Body of pancreas (tissue), 4 donors: ENCODE data around the gene SAC3D1. TPM values are rescaled to one million over a fixed set of nuclear protein-coding genes. Genes with fewer than 3 reads are reported as not detected.

Experiments used
- ATAC-seq: fragments of 150-250 bp; one replicate; pipeline ENCODE4 v1.9.1; 2016
- DNase-seq, 4 donors: peaks; one replicate each; pipeline ENCODE4 v3.0.0-alpha.2; 2019
- H3K27ac ChIP-seq, 4 donors: fragments of 200-600 bp; sonication (generic); 1 replicate in 3 of 4; 2 replicates in 1 of 4; pipeline versions ENCODE4 v1.5.1 to v1.6.1; 2016 to 2019; ENCODE audit warnings: mild to moderate bottlenecking in 1 of 4, mixed read lengths in 1 of 4, moderate library complexity in 1 of 4
- H3K27me3 ChIP-seq, 2 donors: fragments of 200-600 bp; sonication (generic); one replicate each; pipeline ENCODE4 v1.6.0; 2016; ENCODE audit warnings: mild to moderate bottlenecking in 1 of 2
- H3K36me3 ChIP-seq, 2 donors: fragments of 200-600 bp; sonication (generic); replicated peaks in 1 of 2; 2 replicates each; pipeline ENCODE4 v1.5.1; 2016; ENCODE audit warnings: low read depth in 2 of 2; ENCODE audit not compliant: insufficient read depth in 1 of 2
- H3K4me1 ChIP-seq: fragments of 200-600 bp; sonication (generic); one replicate; pipeline ENCODE4 v1.6.0; 2016
- H3K4me3 ChIP-seq, 2 donors: fragments of 200-600 bp; sonication (generic); 1 replicate in 1 of 2; 2 replicates in 1 of 2; pipeline ENCODE4 v1.5.1; 2016 to 2019
- H3K9me3 ChIP-seq, 3 donors: fragments of 200-600 bp; sonication (generic); 1 replicate in 2 of 3; 2 replicates in 1 of 3; pipeline ENCODE4 v1.5.1; 2016
- POLR2A ChIP-seq, 3 donors: fragments of 450-650 bp; IDR thresholded peaks; one replicate each; pipeline ENCODE4 v1.6.1; 2016; ENCODE audit warnings: antibody characterized with exemption in 3 of 3, mild to moderate bottlenecking in 2 of 3
- whole genome bisulfite sequencing, 2 donors: methylation state at CpG; one replicate each; pipeline ENCODE4 v1.1.5; 2017; 5-methylcytosine and 5-hydroxymethylcytosine counted together
- intact Hi-C: fragments of 100-400 bp; cut with DNase I; formaldehyde crosslinking; loops from one replicate; pipeline ENCODE4 v1.15.1; 2023
- total RNA-seq, 2 donors: library from RNA; depleted of rRNA; stranded (reverse); fragments of >200 nt; gene quantifications; one replicate each; pipeline ENCODE4 v1.1.0, GENCODE V29; 2016
- TF ChIP-seq, protein P1 (sequence below), 7 experiments: fragments of 450-650 bp in 4 of 7; fragments of 200-600 bp in 3 of 7; sonication (generic) in 3 of 7; IDR thresholded peaks; one replicate each; pipeline ENCODE4 v1.5.1; 2016 to 2019; ENCODE audit warnings: antibody characterized with exemption in 7 of 7

The SAC3D1 gene
- total RNA-seq, 2 donors from 2014 or later = 5.4 to 30.3 TPM

DNA sequence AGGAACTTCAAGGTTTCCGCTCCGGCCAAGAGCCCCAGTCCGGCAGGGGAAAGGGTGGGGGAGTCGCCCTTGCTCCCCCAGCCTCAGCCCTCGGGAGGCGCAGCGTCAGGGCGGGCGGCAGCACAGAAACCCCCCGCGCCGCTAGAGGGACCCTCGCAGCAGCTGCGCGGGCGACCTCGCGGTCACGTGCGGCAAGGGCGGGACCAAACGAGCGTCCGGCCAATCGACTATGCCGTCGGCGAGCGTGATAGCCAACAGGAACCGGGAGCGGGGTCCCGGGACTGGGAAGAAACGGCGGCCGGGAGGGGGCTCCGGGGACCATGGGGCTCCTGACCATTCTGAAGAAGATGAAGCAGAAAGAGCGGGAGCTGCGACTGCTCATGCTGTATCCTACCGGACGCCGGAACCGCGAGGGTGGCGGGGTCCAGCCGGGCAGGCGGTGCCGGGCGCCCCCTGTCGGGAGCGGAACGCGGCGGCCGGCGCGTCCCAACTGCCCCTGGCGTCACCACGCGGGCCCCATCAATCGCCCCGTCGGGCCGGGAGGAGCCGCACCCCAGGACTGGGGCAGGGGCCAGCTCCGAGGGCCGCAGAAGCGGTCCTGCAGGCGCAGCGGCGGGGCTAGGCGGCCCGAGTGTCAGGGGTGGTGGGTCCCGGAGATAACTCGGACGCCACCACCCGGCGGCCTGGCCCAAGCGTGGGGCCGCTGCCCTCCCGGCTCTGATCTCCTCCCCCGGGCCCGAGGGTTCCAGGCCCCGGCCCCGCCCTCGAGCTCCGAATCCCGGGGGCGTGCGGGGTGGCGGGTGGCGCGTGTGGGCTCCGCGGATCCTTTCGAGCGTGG lies 26.9 kb upstream of the SAC3D1 start, which contains the start of gene ARL2:
Gene ARL2, plus strand, starts transcription at position 273 of the 838 bp plus-strand sequence. Its CDS starts 48 bp downstream, at position 321.
- no peaks in the 10 kb centered on the region for H3K27me3 ChIP-seq
- peak within 1 kb of the TSS; percentile 64 to 66 for H3K4me3 ChIP-seq
- no peaks in the 10 kb centered on the region for H3K9me3 ChIP-seq
- H3K36me3 ChIP-seq = peaks cover 0 to 2% of the 10 kb centered on the region in 2 donors
- ATAC-seq = peak; percentile 87
- intact Hi-C loops = no loop called here
- peak in 2 of 3 donors; percentile 51 to 59 for TF ChIP-seq POLR2A (IDR thresholded peaks at IDR 0.05)
- TF ChIP-seq, protein P1, sequence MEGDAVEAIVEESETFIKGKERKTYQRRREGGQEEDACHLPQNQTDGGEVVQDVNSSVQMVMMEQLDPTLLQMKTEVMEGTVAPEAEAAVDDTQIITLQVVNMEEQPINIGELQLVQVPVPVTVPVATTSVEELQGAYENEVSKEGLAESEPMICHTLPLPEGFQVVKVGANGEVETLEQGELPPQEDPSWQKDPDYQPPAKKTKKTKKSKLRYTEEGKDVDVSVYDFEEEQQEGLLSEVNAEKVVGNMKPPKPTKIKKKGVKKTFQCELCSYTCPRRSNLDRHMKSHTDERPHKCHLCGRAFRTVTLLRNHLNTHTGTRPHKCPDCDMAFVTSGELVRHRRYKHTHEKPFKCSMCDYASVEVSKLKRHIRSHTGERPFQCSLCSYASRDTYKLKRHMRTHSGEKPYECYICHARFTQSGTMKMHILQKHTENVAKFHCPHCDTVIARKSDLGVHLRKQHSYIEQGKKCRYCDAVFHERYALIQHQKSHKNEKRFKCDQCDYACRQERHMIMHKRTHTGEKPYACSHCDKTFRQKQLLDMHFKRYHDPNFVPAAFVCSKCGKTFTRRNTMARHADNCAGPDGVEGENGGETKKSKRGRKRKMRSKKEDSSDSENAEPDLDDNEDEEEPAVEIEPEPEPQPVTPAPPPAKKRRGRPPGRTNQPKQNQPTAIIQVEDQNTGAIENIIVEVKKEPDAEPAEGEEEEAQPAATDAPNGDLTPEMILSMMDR (IDR thresholded peaks at IDR 0.05) = peak; percentile 72 to 93 (median 92)
- WGBS, 2 donors = 0% methylated on average over 95 of the region's 96 CpGs; no CpG with 5 or more reads in 1 of the 2 donors
- DNase-seq = peak; percentile 85 to 91 (median 90)
- peak within 1 kb of the TSS; percentile 95 to 98 (median 95) for H3K27ac ChIP-seq
- peaks cover 22% of the 10 kb centered on the region for H3K4me1 ChIP-seq

DNA sequence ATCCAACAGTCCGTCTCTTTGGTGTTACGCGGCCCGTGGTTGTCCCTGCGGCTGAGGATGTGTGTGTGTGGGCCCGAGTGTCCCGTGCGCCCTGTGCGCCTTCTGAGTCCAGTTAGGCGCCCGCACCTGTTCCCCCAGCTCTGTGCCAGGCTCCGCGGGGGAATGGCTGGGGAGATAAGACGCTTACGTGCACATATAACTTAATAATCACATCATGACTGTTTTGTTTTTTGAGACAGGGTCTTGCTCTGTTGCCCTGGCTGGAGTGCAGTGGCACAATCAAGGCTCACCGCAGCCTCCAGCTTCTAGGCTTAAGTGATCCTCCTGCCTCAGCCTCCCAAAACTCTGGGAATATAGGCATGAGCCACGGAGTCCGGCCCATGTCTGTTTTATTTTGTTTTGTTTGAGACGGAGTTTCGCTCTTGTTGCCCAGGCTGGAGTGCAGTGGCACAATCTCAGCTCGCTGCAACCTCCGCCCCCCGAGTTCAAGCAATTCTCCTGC lies 26.2 kb upstream of the SAC3D1 start:
- H3K4me1 ChIP-seq = peaks cover 22% of the 10 kb centered on the region
- DNase-seq (peak in 1 of 4 donors; percentile 34), ATAC-seq (peak; percentile 2)
- no peak for TF ChIP-seq POLR2A (IDR thresholded peaks at IDR 0.05)
- TF ChIP-seq, protein P1 (IDR thresholded peaks at IDR 0.05) = no peak
- H3K27ac ChIP-seq = peak overlapping the region; percentile 95 to 98 (median 95)
- 31 to 32% methylated on average over 13 to 23 of the region's 23 CpGs for WGBS, 2 donors
- intact Hi-C loops = no loop called here
- H3K36me3 ChIP-seq = peaks cover 0 to 2% of the 10 kb centered on the region in 2 donors
- no peaks in the 10 kb centered on the region for H3K9me3 ChIP-seq
- H3K4me3 ChIP-seq = peak overlapping the region; percentile 64 to 66
- H3K27me3 ChIP-seq = no peaks in the 10 kb centered on the region

DNA sequence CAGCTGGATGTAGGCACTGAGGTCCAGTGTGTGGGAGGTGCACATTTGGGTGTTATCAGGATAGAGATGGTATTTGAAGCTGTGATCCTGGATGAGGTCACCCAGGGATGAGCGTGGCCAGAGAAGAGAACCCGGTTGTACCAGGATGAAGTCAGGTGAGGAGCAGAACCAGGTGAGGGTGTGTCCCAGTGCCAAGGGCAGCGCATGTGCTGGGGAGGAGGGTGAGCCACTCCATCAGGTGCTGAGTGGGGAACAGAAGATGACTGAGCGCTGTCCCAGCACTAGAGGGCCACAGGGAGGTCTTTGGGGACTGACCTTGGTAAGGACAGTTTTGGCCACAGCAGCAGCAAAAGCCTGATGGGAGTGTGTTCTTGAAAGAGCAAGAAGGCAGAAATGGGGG lies 24.3 kb upstream of the SAC3D1 start:
- WGBS, 2 donors = 86 to 91% methylated on average over 4 of the region's 4 CpGs
- no peak for ATAC-seq
- Histone ChIP-seq H3K27me3 (no peaks in the 10 kb centered on the region), H3K9me3 (no peaks in the 10 kb centered on the region), H3K36me3 (peaks cover 0 to 2% of the 10 kb centered on the region in 2 donors), H3K4me1 (peaks cover 22% of the 10 kb centered on the region), H3K4me3 (no peak overlapping the region), H3K27ac (no peak overlapping the region)
- no peak for TF ChIP-seq POLR2A (IDR thresholded peaks at IDR 0.05)
- TF ChIP-seq, protein P1 (IDR thresholded peaks at IDR 0.05) = no peak
- DNase-seq = no peak
- intact Hi-C loops = no loop called here

DNA sequence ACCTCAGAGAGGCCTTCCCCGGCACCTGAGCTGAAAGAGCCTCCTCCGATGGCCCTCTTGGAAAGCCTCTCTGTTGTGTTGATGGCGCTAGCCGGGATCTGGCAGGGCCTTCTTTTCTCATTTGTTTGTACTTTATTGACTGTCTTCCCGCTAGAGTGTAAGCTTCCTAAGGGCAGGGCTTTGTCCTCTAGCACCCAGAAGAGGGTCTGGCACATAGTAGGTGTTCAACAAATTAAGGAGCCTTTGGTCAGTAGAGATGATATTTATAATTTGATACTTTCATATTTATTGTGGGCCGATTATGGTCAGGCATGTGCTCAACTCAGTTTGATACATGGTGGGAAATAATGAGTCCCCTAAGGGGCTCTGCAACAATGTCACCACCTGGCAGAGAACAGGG lies 23.1 kb upstream of the SAC3D1 start:
- intact Hi-C loops = no loop called here
- H3K4me1 ChIP-seq = peaks cover 18% of the 10 kb centered on the region
- H3K27ac ChIP-seq = no peak overlapping the region
- 96 to 100% methylated on average over 6 of the region's 6 CpGs for WGBS, 2 donors
- peaks cover 0 to 2% of the 10 kb centered on the region in 2 donors for H3K36me3 ChIP-seq
- H3K27me3 ChIP-seq = no peaks in the 10 kb centered on the region
- H3K9me3 ChIP-seq = no peaks in the 10 kb centered on the region
- H3K4me3 ChIP-seq = no peak overlapping the region
- ATAC-seq (no peak), DNase-seq (no peak)
- TF ChIP-seq POLR2A (IDR thresholded peaks at IDR 0.05) = no peak
- TF ChIP-seq, protein P1 (IDR thresholded peaks at IDR 0.05) = no peak
